Measurements from ENCODE around the gene CASP10.
"Not testable (repeated sequence)": the region's sequence is repeated elsewhere in the genome, so short reads cannot be mapped to it uniquely, and the experiment has no call there.

The CASP10 gene, protein sequence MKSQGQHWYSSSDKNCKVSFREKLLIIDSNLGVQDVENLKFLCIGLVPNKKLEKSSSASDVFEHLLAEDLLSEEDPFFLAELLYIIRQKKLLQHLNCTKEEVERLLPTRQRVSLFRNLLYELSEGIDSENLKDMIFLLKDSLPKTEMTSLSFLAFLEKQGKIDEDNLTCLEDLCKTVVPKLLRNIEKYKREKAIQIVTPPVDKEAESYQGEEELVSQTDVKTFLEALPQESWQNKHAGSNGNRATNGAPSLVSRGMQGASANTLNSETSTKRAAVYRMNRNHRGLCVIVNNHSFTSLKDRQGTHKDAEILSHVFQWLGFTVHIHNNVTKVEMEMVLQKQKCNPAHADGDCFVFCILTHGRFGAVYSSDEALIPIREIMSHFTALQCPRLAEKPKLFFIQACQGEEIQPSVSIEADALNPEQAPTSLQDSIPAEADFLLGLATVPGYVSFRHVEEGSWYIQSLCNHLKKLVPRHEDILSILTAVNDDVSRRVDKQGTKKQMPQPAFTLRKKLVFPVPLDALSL

DNA sequence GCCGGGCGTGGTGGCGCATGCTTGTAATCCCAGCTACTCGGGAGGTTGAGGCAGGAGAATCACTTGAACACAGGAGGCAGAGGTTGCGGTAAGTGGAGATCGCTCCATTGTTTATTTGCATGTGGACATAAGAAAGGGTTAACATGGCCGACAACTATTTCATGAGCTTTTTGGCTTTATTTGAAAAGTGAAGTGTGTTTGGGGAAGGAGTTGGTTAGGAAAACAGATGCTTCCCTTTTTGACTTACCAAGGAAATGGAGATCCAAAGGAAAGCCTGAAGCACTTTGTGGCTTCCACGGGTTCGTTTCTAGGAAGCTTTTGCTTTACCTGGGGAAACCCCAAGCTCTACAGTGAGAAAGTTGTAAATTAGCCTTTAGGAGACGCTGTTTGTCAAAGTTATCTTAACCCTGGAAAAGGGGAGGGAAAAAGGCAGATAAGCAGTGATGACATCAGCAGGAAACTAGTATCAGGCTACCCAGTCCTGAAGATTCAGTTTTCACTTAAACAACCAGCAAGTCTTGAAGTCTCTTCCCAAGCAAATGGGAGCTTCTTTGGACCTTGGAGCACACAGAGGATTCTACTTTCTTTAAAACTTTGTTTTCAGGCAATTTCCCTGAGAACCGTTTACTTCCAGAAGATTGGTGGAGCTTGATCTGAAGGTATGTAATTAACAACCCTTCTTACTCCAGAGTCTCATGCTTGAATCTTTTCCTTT lies at the start of gene CASP10:
Gene CASP10 (plus strand): TSS at position 492 of the 715 bp plus-strand sequence. CDS start 2,637 bp downstream, outside the sequence.
- no peak for DNase-seq

DNA sequence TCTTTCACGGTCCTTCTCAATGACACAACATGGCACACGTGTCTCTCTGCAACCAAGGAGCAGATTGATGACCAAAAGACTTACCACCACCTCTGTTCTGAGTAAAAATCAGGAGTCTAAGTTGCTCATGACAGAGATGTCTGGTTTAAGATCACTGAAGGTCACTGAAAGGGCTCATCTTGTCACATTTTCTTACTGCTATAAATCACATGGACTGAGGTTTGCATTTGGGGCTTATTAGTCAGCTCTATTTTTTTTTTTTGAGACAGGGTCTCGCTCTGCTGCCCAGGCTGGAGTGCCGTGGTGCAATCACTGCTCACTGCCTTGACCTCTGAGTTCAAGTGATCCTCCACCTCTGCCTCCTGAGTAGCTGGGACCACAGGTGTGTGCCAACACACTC lies 47.6 kb upstream of the CASP10 start:
- no peak for DNase-seq

DNA sequence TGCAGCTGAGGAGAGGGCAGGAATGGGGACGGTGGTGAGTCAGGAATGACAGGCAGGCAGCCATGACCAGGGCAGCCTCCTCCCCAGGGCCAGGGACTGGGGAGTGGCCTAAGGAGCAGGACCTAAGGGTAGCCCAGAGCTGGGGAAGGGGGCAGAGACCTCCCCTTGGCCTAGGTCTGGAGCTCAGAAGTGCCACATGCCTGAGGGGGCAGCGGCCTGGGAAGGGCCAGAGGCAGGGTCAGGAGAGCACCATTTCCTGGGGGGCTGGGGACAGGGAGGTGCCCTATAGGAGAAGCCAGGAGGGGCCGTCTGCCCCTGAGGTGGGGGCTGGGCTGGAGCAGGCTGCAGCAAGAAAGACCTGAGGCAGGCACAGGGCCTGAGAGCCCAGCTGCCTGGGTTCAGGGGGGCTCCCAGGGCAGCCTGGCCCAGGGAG lies 46.0 kb upstream of the CASP10 start:
- DNase-seq, result no peak

DNA sequence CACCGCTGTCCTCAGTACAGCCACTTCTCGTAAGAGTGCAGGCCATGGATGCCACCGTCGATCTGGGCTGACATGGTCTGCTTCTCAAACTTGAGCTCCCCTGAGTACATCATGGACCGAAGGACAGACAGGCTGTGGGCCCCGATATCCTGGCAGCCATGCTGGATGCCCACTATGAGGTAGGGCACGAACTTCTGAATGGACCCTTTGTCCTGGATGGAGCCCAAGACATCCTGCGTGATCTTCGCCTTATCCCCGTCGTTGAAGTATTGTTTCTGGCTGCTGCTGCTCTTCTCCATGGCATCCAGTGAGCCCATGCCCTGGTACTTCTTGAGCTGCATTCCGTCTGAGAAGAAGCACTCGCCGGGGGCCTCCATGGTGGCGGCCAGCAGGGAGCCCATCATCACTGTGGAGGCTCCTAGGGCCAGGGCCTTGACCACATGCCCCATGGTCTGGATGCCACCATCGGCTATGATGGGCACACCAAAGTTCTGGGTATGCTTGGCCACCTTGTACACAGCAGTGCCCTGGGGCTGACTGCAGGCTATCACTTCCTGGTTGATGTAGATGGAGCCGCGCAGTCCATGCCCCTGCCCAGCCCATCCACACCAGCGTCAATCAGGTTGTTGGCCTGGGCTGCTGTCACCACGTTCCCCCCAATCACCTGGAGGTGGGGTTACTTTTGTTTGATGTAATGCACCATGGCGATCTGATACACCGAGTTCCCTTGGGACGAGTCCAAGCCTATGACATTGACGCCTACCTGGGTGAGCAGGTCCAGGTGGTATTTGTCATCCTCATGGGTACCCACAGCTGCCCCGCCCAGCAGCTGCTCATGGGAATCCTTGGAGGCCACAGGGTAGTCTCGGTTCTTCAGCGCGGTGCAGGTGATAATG lies 45.2 kb upstream of the CASP10 start:
- DNase-seq, result no peak

DNA sequence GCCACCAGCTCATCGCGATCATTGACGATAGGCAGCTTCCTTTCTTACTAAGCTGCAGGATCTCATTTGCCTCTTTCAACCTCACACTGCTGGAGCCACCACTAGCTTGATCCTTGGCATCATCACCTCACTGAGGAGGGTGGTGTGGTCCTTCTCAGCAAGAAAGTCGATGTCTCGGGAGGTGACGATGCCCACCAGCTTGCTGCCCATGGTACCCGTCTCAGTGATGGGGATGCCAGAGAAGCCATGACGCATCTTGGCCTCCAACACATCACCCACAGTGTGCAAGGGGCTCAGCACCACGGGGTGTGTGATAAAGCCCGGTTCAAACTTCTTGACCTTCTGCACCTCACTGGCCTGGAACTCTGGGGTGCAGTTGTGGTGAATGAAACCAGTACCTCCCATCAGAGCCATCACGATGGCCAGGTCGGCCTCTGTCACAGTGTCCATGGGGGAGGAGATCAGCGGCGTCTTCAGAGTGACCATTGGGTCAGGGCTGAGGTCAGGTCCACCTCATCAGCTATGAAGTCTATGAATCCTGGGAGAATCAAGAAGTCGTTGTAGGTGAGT lies 44.5 kb upstream of the CASP10 start:
- no peak for DNase-seq

DNA sequence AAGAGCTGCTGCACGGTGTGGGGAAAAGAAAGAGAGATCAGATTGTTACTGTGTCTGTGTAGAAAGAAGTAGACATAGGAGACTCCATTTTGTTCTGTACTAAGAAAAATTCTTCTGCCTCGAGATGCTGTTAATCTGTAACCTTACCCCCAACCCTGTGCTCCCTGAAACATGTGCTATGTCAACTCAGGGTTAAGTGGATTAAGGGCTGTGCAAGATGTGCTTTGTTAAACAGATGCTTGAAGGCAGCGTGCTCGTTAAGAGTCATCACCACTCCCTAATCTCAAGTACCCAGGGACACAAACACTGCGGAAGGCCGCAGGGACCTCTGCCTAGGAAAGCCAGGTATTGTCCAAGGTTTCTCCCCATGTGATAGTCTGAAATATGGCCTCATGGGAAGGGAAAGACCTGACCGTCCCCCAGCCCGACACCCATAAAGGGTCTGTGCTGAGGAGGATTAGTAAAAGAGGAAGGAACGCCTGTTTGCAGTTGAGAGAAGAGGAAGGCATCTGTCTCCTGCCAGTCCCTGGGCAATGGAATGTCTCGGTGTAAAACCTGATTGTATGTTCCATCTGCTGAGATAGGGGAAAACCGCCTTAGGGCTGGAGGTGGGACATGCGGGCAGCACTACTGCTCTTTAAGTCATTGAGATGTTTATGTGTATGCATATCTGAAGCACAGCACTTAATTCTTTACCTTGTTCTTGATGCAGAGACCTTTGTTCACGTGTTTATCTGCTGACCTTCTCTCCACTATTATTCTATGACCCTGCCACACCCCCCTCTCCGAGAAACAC lies 43.8 kb upstream of the CASP10 start:
- DNase-seq, result peak; percentile 24

DNA sequence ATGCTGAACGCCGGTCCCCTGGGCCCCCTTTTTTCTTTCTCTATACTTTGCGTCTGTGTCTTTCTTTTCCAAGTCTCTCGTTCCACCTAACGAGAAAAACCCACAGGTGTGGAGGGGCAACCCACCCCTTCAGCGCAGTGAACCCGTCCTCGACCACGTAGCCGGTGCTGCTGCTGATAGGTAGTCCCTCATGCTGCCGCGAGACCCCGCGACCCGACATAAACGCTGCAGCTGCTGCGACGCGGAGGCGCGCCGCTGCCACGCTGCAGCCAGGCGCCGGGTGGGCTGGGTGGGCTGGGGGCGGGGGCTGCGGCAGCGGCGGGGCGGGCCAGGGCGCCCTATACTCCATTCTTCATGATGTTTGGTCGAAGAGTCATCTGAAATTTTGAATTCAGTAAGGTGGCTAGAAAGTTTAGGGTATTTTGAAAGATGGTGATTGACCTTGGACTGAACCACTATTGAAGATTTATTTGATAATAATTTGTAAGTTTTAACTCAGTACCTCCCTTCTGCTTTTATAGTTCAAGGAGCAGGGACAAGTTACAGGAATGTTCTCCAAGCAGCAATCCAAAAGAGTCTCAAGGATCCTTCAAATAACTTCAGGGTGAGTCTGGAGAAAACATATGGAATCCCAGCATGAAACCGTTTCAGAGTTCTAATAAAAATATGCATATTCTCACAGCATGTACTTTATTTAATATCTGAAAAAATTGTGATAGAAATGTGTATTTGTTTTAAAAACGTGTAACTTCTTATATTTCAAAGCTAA lies 42.9 kb upstream of the CASP10 start:
- no peak for DNase-seq

DNA sequence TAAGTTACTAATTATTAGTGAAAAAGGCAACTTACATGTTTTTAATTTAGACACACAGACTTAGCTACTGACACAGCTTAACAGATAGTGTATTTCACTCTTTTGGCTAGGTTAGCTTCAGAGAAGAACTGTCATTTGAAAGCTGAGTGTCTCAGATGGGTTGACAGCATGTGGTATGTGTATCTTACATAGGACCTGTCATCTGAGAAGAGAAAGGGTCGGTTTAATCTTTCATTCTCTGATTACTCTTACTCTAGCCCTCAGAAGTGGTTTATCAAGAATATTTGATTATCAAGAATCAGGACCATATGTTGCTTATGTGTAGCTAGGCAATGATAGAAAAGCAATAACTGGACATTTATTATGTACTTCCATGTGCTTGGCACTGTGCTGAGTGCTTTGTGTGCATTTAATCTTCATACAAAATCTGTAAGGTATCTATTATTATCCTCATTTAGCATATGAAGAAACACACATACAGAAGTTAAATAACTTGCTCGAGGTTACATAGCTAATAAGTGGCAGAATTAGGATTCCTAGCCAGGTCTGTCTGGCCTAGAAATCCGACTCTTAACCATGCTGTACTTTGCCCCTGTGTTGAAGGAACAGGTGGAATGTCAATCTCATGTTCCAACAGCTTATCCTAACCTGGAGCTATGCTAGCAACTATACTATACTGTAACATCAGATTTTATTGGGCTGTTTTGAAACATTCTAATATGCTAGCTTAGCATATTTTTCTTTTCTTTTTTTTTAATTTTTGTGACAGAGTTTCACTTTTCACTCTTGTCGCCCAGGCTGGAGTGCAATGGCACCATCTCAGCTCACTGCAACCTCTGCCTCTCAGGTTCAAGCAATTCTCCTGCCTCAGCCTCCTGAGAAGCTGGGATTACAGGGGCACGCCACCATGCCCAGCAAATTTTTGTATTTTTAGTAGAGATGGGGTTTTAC lies 38.6 kb upstream of the CASP10 start:
- DNase-seq, result peak; percentile 47

DNA sequence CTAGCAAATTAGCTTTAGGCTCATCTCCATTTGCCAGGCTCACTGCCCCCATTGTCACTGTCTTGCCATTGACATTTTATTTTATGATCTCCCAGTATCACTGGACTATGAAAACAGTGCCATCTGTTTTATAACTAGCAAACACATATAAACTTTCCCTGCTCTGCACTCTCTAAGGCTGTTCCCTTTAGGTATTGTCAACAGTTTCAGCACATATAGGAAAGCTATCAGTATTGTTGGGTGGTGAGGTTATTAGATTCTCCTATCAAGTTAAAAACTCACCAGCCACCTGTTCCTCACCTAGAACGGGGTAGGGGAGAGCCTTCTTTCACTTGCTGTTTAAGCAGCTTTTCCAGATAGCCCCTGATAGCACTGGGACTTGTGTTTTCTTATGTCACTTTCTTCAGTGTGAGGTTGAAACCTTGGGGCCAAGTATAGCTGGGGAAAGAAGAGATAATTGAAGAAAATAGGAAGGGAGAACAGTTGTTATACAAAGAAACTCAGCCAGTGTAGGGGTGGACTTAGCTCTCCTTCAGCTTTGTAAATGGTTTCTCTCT lies 34.4 kb upstream of the CASP10 start:
- DNase-seq, result no peak

DNA sequence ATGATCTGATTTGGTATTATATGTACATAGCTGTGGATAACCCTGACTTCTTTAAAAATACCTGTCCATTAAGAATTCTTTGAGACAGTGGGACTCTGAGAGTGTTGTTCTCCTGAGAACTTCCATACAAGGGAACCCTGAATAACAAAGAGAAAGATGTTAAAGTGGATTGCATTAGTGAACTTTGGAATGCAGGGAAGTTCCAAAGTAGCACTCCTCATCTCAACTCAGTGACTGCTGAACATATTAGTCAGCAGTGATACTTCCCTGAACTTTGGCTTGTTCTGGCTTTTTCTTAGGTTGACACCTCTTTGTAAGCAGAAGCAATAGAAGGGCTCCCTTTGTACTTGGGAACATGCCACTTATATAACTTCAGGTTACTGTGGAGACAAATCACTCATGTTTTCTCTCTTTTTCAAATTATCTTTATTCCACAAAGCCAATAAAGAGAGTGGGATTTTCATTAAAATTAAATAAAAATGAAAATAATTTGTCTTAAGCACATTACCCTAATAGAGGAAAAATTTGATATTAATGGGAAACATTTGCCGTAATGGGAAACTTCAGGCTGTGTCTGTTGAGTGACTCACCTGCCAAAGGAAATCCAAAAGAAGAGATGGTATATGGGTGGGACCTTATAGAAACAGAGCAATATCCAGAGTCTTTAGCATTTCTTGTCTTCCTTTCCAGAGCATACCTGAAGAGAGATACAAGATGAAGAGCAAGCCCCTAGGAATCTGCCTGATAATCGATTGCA lies 33.7 kb upstream of the CASP10 start:
- no peak for DNase-seq

DNA sequence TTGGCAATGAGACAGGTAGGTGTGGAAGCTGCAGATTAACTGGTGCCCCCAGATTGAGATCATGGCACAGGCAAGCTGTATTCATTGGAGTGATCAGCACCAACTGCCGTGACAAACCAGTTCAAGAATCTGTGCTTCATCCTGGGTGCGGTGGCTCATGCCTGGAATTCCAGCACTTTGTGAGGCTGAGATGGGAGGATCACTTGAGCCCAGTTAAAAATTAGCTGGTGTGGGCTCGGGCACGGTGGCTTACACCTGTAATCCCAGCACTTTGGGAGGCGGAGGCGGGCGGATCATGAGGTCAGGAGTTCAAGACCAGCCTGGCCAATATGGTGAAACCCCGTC lies 33.1 kb upstream of the CASP10 start:
- not testable (repeated sequence) for DNase-seq

DNA sequence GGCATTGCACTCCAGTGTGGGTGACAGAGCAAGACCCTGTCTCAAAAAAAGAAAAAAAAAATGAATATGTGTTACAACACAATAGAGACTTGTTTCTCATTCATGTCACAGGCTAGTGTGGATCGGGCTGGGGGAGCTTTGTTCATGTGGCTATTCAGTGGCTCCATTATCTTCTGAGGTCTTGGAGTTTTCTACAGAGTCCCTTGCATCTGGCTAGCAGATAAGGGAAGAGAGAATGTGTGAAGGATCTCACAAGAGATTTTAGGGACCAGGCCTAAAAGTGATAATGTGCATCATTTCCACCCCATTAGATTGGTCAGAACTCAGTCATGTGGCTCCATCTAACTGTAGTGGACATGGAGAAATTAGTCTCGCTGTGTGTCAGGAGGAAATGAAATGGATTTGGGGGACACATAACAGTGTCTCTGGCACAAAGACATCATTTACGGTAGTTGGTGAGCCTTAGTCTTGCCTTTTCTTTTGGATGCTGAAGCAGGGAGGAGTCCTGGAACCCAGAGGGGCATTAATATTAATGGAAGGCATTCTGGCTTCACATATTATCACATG lies 32.4 kb upstream of the CASP10 start:
- DNase-seq, result no peak

DNA sequence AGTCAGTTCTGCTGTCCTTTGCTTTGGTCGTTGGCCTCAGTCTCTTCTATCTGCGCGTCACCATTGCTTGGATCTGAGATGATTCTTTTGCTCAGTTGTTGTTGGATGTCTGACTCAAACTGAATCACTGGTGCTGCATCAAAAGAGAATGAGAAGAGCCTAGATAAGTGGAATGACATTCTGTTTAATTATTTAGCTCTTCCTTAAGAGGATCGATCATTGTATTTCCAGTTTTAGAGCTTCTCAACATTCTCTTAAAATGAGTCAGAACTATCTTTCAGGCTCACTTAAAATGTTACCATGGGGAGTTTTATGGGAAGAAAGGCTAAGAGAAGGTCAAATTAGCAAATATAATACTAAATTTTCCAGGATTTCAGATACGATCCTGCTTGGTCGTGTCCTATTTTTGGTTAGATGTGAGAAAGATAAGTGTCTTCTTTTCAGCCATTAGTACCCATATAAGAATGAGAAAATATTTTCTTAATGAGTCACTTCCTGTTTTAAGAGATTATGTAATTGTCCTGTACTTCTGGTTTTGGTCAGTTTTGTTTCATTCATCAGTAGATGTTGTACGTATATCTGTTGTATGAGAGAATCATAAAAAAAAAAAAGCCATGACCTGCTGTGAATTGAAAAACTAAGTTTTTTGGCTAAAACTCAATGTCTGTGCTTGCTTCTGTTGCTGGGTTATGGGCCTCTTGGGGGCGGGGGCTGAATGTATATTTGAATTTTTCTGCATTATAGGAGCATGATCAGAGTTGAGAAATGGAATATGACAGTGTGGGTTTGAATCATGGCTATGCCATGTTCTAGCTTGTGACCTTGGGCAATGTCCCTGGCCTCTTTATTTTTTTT lies 31.6 kb upstream of the CASP10 start:
- DNase-seq, result no peak

DNA sequence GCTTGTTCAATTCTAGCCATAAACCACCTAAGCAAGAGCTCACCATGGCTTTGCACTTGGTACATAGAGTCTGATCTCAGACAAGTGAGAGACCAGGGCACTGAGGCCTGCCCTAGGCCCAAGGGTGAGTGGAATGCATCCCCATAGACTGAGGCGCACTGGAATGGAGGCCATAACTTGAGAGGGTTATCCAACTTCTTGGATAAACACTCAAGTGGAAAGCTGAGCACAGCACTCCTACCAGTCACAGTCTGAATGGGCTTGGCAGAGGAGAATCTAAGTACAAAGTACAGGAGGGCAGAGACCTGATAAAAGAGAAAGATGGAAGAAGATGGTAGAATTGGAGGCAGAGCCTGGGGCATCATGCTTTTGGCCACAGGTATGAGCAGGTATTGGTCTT lies 30.4 kb upstream of the CASP10 start:
- DNase-seq, result no peak

DNA sequence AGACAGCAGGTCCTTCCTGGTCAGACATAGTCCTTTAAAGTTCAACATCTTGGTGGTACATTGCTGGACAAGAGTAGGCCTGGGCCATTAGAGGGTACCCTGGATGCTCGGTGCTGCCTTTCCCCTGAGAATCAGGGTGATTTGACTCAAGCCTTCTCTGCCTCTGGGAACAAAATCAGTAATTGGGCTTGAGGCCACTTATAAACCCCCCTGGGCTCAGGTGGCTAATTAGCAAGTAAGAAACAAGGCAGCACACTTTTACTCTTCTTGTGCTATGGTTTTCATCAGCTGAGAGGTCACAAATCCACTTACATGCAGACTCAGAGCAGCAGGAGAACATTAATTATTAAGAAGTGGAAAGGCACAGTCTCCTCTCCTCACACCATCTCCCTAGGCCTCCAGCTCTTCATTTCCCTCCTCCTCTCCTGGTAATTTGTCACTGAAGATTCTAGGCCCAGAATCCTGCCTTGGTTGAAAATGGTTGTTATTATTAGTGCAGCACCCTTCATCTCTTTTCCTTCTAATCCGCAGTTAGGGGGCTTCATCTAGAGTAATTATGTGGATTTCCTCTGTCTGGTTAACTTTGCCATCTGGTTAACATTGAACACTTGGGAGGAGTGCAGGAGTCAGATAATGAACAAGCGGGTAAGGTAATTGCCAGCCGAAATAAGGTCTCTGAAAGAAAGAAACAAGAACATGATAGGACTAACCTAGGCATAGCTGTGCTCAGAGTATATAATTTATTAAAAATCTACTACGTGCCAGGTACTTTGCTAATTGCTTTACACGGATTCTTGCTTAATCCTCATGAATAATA lies 29.7 kb upstream of the CASP10 start:
- peak; percentile 99 for DNase-seq

DNA sequence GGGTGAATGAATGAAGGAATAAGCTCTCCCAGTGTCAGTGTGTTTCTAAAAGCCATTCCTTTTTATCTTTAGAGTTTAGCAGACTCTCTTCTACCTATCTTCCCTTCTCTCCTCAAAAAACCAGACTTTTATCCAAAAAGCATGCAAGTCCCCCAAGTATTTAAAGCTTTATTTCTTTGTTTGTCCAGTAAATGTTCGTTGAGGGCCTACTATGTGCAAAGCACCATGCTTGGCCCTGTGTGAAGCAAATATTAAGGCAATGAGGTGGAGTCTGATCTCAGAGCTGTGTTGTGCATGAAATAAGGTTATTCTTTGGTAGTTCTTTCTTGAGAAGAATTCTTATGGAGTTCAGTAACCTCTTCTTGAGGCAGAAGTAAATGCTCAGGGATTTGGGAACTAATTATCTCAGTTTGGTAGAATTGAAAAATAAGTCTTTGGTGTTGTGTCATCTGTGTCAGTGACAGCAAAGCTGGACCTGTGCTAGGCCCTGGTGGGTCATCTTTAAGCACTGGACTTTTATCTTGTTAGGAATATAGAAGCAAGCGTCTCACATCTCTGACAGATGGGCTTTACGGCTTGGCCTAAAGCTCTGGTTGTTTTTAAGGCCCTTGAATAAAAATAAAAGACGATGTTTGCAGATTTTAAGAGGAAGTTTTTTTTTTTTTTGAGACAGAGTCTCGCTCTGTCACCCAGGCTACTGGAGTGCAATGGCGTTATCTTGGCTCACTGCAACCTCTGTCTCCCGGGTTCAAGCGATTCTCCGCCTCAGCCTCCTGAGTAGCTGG lies 28.1 kb upstream of the CASP10 start:
- DNase-seq, result no peak
